Breast epithelium (tissue), 3 donors: ENCODE data around the gene TBXAS1.

Experiments
- POLR2A ChIP-seq: fragments of 450-650 bp; IDR thresholded peaks from one replicate; pipeline ENCODE4 v1.6.1; 2016; ENCODE audit warnings: antibody characterized with exemption, mild to moderate bottlenecking, moderate library complexity
- POLR2AphosphoS5 ChIP-seq, 3 donors: sonication (generic); formaldehyde crosslinking; IDR thresholded peaks; one replicate each; pipeline ENCODE4 v1.6.1; 2017; ENCODE audit warnings: antibody characterized with exemption in 3 of 3
- TF ChIP-seq, protein P1 (sequence below), 3 donors: fragments of 450-650 bp; IDR thresholded peaks; one replicate each; pipeline ENCODE4 v1.5.1; 2016 to 2017; ENCODE audit warnings: antibody characterized with exemption in 3 of 3, mild to moderate bottlenecking in 3 of 3, moderate library complexity in 3 of 3

DNA sequence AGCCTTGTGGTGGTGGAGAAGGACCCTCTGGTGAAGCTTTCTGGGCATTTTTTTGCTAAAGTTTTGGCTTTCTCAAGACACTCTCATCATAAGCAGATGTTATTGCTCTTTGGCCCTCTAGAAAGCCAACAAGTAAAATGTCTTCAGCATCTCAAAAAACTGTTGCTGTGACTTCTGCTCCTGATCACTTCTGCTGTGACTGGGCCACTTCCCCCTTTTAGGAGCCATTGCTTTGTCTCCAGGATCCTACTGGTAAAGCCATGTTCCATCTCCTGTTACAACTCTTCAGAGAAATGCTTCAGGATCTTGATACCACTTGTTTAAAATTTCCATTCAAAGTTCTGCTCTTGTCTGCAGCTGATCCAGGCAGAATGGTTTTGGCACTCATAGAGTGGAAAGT is 222.8 kb downstream of the TBXAS1 start:
- no peak for TF ChIP-seq POLR2AphosphoS5 (IDR thresholded peaks at IDR 0.05)
- TF ChIP-seq, protein P1, sequence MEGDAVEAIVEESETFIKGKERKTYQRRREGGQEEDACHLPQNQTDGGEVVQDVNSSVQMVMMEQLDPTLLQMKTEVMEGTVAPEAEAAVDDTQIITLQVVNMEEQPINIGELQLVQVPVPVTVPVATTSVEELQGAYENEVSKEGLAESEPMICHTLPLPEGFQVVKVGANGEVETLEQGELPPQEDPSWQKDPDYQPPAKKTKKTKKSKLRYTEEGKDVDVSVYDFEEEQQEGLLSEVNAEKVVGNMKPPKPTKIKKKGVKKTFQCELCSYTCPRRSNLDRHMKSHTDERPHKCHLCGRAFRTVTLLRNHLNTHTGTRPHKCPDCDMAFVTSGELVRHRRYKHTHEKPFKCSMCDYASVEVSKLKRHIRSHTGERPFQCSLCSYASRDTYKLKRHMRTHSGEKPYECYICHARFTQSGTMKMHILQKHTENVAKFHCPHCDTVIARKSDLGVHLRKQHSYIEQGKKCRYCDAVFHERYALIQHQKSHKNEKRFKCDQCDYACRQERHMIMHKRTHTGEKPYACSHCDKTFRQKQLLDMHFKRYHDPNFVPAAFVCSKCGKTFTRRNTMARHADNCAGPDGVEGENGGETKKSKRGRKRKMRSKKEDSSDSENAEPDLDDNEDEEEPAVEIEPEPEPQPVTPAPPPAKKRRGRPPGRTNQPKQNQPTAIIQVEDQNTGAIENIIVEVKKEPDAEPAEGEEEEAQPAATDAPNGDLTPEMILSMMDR (IDR thresholded peaks at IDR 0.05), result no peak
- no peak for TF ChIP-seq POLR2A
